GM12873 (cell line): ENCODE data around the gene LAMA2.

Source experiments
- CTCF ChIP-seq: IDR thresholded peaks from 2 replicates; pipeline ENCODE4 v1.5.1; 2012; ENCODE audit warnings: low read depth, mild to moderate bottlenecking, moderate library complexity, low read length, control low read depth; ENCODE audit not compliant: insufficient read depth; ENCODE audit errors: missing control alignments

LAMA2 gene

GRCh38 chr6:129238991-129239390 lies 356.1 kb downstream of the LAMA2 start:
- no peak for TF ChIP-seq CTCF

GRCh38 chr6:129239825-129240491 lies 357.0 kb downstream of the LAMA2 start:
- TF ChIP-seq CTCF: no peak

GRCh38 chr6:129240492-129240853 lies 357.5 kb downstream of the LAMA2 start:
- no peak for TF ChIP-seq CTCF

GRCh38 chr6:129242546-129242945 lies 359.6 kb downstream of the LAMA2 start:
- no peak for TF ChIP-seq CTCF

- TF ChIP-seq CTCF: no peak
Measured at GRCh38 chr6:129243377-129243776, 360.4 kb downstream of the LAMA2 start.

- TF ChIP-seq CTCF: no peak
Measured at GRCh38 chr6:129248946-129249345, 366.0 kb downstream of the LAMA2 start.

GRCh38 chr6:129251669-129252376 lies 368.9 kb downstream of the LAMA2 start:
- TF ChIP-seq CTCF: peak; percentile 79
